Liver (tissue), 9 donors: ENCODE measurements around the gene KIAA0513. TPM values are rescaled to one million over a fixed set of nuclear protein-coding genes. Genes with fewer than 3 reads are reported as not detected.

Experiments
- DNase-seq: peaks from one replicate; pipeline ENCODE4 v3.0.0-alpha.2; 2017; ENCODE audit warnings: low spot score
- H3K27ac ChIP-seq, 2 donors: one replicate each; pipeline ENCODE4 v1.7.0; 2013; ENCODE audit warnings: inconsistent platforms in 2 of 2, low read length in 2 of 2, control low read depth in 1 of 2, low read depth in 1 of 2, mild to moderate bottlenecking in 1 of 2
- H3K27me3 ChIP-seq, 4 donors: one replicate each; pipeline versions ENCODE4 v1.6.1 to v1.7.0; 2013; ENCODE audit warnings: low read length in 3 of 4, inconsistent platforms in 1 of 4, mild to moderate bottlenecking in 1 of 4, moderate library complexity in 1 of 4; ENCODE audit not compliant: control insufficient read depth in 4 of 4, insufficient read depth in 4 of 4
- H3K36me3 ChIP-seq, 4 donors: one replicate each; pipeline versions ENCODE4 v1.6.1 to v1.7.0; 2013; ENCODE audit warnings: low read length in 3 of 4, mild to moderate bottlenecking in 3 of 4, low read depth in 1 of 4, moderate library complexity in 1 of 4; ENCODE audit not compliant: control insufficient read depth in 4 of 4, insufficient read depth in 3 of 4
- H3K4me1 ChIP-seq, 4 donors: one replicate each; pipeline versions ENCODE4 v1.6.1 to v1.7.0; 2013; ENCODE audit warnings: low read length in 3 of 4, mild to moderate bottlenecking in 3 of 4, moderate library complexity in 1 of 4; ENCODE audit not compliant: control insufficient read depth in 4 of 4, insufficient read depth in 4 of 4
- H3K4me3 ChIP-seq, 3 donors: one replicate each; pipeline versions ENCODE4 v1.6.1 to v1.7.0; 2013; ENCODE audit warnings: low read length in 3 of 3, control low read depth in 1 of 3, low read depth in 1 of 3, mild to moderate bottlenecking in 1 of 3
- H3K9ac ChIP-seq, 2 donors: one replicate each; pipeline ENCODE4 v1.7.0; 2013; ENCODE audit warnings: low read length in 2 of 2, mild to moderate bottlenecking in 2 of 2, moderate library complexity in 2 of 2, control low read depth in 1 of 2, low read depth in 1 of 2
- H3K9me3 ChIP-seq, 4 donors: one replicate each; pipeline versions ENCODE4 v1.6.1 to v1.7.0; 2013; ENCODE audit warnings: low read length in 3 of 4; ENCODE audit not compliant: control insufficient read depth in 4 of 4
- EGR1 ChIP-seq, 2 donors: IDR thresholded peaks; 2 replicates each; pipeline ENCODE4 v1.6.1; 2016 to 2018; ENCODE audit warnings: antibody characterized with exemption in 2 of 2, low read depth in 2 of 2
- FOXA1 ChIP-seq: IDR thresholded peaks from 2 replicates; pipeline ENCODE4 v1.6.1; 2016; ENCODE audit warnings: antibody characterized with exemption
- FOXA2 ChIP-seq: IDR thresholded peaks from 2 replicates; pipeline ENCODE4 v1.6.1; 2016; ENCODE audit warnings: antibody characterized with exemption
- GABPA ChIP-seq, 2 donors: IDR thresholded peaks in 1 of 2; conservative IDR thresholded peaks in 1 of 2; 2 replicates each; pipeline ENCODE4 v1.6.1; 2016; ENCODE audit warnings: antibody characterized with exemption in 2 of 2, mild to moderate bottlenecking in 1 of 2, moderate library complexity in 1 of 2
- HNF4A ChIP-seq, 2 donors: conservative IDR thresholded peaks; 2 replicates each; pipeline ENCODE4 v1.6.1; 2016; ENCODE audit warnings: antibody characterized with exemption in 2 of 2, mild to moderate bottlenecking in 2 of 2
- HNF4G ChIP-seq: IDR thresholded peaks from 2 replicates; pipeline ENCODE4 v1.6.1; 2016; ENCODE audit warnings: antibody characterized with exemption
- JUND ChIP-seq, 2 donors: IDR thresholded peaks; 2 replicates each; pipeline ENCODE4 v1.6.1; 2016; ENCODE audit warnings: antibody characterized with exemption in 2 of 2
- NR2F2 ChIP-seq: IDR thresholded peaks from 2 replicates; pipeline ENCODE4 v1.6.1; 2016; ENCODE audit warnings: antibody characterized with exemption
- RAD21 ChIP-seq, 2 donors: IDR thresholded peaks; 2 replicates each; pipeline ENCODE4 v1.6.1; 2016; ENCODE audit warnings: antibody characterized with exemption in 2 of 2, mild to moderate bottlenecking in 2 of 2
- RXRA ChIP-seq, 2 donors: IDR thresholded peaks; 2 replicates each; pipeline ENCODE4 v1.6.1; 2017 to 2018; ENCODE audit warnings: antibody characterized with exemption in 2 of 2, mild to moderate bottlenecking in 1 of 2
- SP1 ChIP-seq: IDR thresholded peaks from 2 replicates; pipeline ENCODE4 v1.6.1; 2018; ENCODE audit warnings: antibody characterized with exemption, mild to moderate bottlenecking
- TAF1 ChIP-seq: conservative IDR thresholded peaks from 2 replicates; pipeline ENCODE4 v1.6.1; 2016; ENCODE audit warnings: antibody characterized with exemption, mild to moderate bottlenecking
- YY1 ChIP-seq: IDR thresholded peaks from 2 replicates; pipeline ENCODE4 v1.6.1; 2016; ENCODE audit warnings: antibody characterized with exemption, mild to moderate bottlenecking
- WGBS: extraction: QIAGEN DNeasy Blood & Tissue Kit; methylation state at CpG from one replicate; pipeline ENCODE4 v1.1.7; 2013; 5-methylcytosine and 5-hydroxymethylcytosine counted together
- polyA plus RNA-seq, 2 donors: library from polyadenylated mRNA; stranded (reverse) in 1 of 2; unstranded in 1 of 2; fragments of 200-250 nt in 1 of 2; fragments of >200 nt in 1 of 2; fragmentation: Nextera tagmentation in 1 of 2; extraction: Ambion mirVana in 1 of 2; gene quantifications; one replicate each; pipeline versions ENCODE4 v1.2.1 to v1.2.3, GENCODE V29; 2013 to 2015
- total RNA-seq, 2 donors: library from RNA; depleted of rRNA; stranded (reverse); fragments of >200 nt; gene quantifications; one replicate each; pipeline ENCODE4 v1.2.3, GENCODE V29; 2014
- TF ChIP-seq, protein P1 (sequence below): IDR thresholded peaks from 2 replicates; pipeline ENCODE4 v1.6.1; 2016; ENCODE audit warnings: antibody characterized with exemption
- TF ChIP-seq, protein P2 (sequence below): IDR thresholded peaks from 2 replicates; pipeline ENCODE4 v1.6.1; 2016; ENCODE audit warnings: antibody characterized with exemption, mild to moderate bottlenecking
- TF ChIP-seq, protein P3 (sequence below): fragments of 150-350 bp; IDR thresholded peaks from 2 replicates; pipeline ENCODE4 v1.5.1; 2017; ENCODE audit warnings: improper control_type of control experiment, low read depth, low read length; ENCODE audit not compliant: missing input control
- TF ChIP-seq, protein P4 (sequence below): IDR thresholded peaks from 2 replicates; pipeline ENCODE4 v1.6.1; 2016; ENCODE audit warnings: antibody characterized with exemption
- TF ChIP-seq, protein P5 (sequence below): IDR thresholded peaks from 2 replicates; pipeline ENCODE4 v1.6.1; 2016; ENCODE audit warnings: antibody characterized with exemption
- donor health status: healthy.
- donor health status: healthy.
- donor health status: healthy.
- donor health status: healthy.
- donor health status: healthy.

KIAA0513 gene
- total and polyA plus RNA-seq, 4 donors: 1.5 to 5.9 (median 2.9) TPM

DNA sequence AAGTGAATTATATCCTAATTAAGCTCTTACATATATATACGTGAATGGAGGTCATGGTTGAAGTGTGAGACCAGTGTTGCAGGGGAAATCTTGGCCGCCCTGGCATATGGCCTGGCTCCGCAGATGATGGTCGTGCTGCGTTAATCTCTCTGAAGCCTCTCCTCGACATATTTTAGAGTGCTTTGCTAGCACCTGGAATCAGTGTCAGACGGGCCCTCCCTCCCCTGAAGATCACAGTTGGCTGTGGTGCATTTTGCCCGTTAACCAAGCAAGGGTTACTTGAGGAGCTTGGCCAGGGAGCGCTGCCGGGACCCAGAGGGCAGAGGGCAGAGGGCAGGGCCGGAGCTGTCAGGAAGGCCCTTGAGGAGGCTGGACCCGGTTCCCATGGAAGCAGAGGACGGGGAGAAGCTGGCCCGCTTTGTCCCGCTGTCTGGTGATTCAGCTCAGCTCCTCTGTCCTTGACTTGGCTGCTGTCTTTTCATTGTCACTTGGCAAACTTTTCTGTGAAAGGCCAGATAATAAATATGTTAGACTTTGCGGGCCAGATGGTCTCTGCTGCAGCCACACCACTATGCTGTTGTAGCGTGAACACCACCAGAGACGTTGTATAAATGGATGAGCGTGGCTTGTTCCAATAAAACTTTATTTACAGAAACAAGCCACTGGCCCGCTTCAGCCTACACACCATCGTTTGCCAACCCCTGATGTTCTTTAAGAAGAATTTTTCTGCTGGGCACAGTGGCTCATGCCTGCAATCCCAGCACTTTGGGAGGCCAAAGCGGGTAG, 52.4 kb downstream of the KIAA0513 start:
- Histone ChIP-seq H3K9ac (no peak overlapping the region), H3K4me1 (peaks cover 0 to 4% (median 0%) of the 10 kb centered on the region in 4 donors), H3K27me3 (no peaks in the 10 kb centered on the region), H3K4me3 (no peak overlapping the region), H3K36me3 (peaks cover 0 to 12% (median 6%) of the 10 kb centered on the region in 4 donors), H3K27ac (no peak overlapping the region), H3K9me3 (no peaks in the 10 kb centered on the region)
- WGBS: 93% methylated on average over 22 of the region's 22 CpGs
- TF ChIP-seq YY1 (no peak), RXRA (IDR thresholded peaks at IDR 0.05) (no peak), SP1 (no peak), FOXA2 (no peak), EGR1 (IDR thresholded peaks at IDR 0.05; ENCODE audit: low read depth in 2 of 2) (no peak), RAD21 (IDR thresholded peaks at IDR 0.05) (no peak), GABPA (IDR thresholded peaks at IDR 0.05 in 1 of 2, conservative IDR thresholded peaks at IDR 0.05 in 1 of 2) (no peak), FOXA1 (no peak), HNF4A (conservative IDR thresholded peaks at IDR 0.05) (no peak), NR2F2 (no peak), JUND (IDR thresholded peaks at IDR 0.05) (no peak), HNF4G (no peak)
- TF ChIP-seq, protein P1, sequence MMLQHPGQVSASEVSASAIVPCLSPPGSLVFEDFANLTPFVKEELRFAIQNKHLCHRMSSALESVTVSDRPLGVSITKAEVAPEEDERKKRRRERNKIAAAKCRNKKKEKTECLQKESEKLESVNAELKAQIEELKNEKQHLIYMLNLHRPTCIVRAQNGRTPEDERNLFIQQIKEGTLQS: no peak
- TF ChIP-seq, protein P2, sequence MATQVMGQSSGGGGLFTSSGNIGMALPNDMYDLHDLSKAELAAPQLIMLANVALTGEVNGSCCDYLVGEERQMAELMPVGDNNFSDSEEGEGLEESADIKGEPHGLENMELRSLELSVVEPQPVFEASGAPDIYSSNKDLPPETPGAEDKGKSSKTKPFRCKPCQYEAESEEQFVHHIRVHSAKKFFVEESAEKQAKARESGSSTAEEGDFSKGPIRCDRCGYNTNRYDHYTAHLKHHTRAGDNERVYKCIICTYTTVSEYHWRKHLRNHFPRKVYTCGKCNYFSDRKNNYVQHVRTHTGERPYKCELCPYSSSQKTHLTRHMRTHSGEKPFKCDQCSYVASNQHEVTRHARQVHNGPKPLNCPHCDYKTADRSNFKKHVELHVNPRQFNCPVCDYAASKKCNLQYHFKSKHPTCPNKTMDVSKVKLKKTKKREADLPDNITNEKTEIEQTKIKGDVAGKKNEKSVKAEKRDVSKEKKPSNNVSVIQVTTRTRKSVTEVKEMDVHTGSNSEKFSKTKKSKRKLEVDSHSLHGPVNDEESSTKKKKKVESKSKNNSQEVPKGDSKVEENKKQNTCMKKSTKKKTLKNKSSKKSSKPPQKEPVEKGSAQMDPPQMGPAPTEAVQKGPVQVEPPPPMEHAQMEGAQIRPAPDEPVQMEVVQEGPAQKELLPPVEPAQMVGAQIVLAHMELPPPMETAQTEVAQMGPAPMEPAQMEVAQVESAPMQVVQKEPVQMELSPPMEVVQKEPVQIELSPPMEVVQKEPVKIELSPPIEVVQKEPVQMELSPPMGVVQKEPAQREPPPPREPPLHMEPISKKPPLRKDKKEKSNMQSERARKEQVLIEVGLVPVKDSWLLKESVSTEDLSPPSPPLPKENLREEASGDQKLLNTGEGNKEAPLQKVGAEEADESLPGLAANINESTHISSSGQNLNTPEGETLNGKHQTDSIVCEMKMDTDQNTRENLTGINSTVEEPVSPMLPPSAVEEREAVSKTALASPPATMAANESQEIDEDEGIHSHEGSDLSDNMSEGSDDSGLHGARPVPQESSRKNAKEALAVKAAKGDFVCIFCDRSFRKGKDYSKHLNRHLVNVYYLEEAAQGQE: no peak
- TF ChIP-seq, protein P3, sequence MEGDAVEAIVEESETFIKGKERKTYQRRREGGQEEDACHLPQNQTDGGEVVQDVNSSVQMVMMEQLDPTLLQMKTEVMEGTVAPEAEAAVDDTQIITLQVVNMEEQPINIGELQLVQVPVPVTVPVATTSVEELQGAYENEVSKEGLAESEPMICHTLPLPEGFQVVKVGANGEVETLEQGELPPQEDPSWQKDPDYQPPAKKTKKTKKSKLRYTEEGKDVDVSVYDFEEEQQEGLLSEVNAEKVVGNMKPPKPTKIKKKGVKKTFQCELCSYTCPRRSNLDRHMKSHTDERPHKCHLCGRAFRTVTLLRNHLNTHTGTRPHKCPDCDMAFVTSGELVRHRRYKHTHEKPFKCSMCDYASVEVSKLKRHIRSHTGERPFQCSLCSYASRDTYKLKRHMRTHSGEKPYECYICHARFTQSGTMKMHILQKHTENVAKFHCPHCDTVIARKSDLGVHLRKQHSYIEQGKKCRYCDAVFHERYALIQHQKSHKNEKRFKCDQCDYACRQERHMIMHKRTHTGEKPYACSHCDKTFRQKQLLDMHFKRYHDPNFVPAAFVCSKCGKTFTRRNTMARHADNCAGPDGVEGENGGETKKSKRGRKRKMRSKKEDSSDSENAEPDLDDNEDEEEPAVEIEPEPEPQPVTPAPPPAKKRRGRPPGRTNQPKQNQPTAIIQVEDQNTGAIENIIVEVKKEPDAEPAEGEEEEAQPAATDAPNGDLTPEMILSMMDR: no peak
- TF ChIP-seq, protein P4, sequence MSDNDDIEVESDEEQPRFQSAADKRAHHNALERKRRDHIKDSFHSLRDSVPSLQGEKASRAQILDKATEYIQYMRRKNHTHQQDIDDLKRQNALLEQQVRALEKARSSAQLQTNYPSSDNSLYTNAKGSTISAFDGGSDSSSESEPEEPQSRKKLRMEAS: no peak
- DNase-seq: no peak

DNA sequence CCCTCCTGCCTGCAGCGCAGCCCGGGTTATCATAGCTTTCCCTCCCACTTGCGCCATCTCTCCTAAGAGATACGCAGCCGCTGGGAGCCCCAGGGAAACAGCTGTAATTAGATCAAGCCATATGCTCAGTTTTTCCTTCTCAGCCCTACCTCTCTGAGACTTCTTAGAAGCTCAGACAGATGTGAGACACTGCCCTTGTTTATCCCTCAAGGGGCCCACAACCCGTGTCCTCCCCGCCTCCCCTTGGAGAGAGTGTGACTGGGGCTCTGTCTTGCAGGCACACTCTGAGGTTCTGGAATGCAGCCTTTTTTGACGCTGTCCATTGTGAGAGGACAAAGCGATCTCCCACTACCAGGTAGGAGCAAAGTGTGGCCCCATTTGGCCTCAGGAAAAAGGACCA, 53.4 kb downstream of the KIAA0513 start:
- 95% methylated on average over 9 of the region's 9 CpGs for WGBS
- Histone ChIP-seq H3K4me3 (no peak overlapping the region), H3K27ac (no peak overlapping the region), H3K4me1 (peaks cover 0 to 7% (median 2%) of the 10 kb centered on the region in 4 donors), H3K36me3 (peaks cover 0 to 12% (median 6%) of the 10 kb centered on the region in 4 donors), H3K9me3 (no peaks in the 10 kb centered on the region), H3K27me3 (no peaks in the 10 kb centered on the region), H3K9ac (no peak overlapping the region)
- no peak for DNase-seq
- TF ChIP-seq, protein P1: no peak
- no peak for TF ChIP-seq SP1
- TF ChIP-seq RXRA (IDR thresholded peaks at IDR 0.05): no peak
- TF ChIP-seq, protein P4: no peak
- TF ChIP-seq RAD21 (IDR thresholded peaks at IDR 0.05): no peak
- no peak for TF ChIP-seq JUND (IDR thresholded peaks at IDR 0.05)
- TF ChIP-seq HNF4A (conservative IDR thresholded peaks at IDR 0.05): no peak
- no peak for TF ChIP-seq FOXA1
- TF ChIP-seq, protein P5, sequence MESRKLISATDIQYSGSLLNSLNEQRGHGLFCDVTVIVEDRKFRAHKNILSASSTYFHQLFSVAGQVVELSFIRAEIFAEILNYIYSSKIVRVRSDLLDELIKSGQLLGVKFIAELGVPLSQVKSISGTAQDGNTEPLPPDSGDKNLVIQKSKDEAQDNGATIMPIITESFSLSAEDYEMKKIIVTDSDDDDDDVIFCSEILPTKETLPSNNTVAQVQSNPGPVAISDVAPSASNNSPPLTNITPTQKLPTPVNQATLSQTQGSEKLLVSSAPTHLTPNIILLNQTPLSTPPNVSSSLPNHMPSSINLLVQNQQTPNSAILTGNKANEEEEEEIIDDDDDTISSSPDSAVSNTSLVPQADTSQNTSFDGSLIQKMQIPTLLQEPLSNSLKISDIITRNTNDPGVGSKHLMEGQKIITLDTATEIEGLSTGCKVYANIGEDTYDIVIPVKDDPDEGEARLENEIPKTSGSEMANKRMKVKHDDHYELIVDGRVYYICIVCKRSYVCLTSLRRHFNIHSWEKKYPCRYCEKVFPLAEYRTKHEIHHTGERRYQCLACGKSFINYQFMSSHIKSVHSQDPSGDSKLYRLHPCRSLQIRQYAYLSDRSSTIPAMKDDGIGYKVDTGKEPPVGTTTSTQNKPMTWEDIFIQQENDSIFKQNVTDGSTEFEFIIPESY: no peak
- no peak for TF ChIP-seq FOXA2
- no peak for TF ChIP-seq NR2F2
- no peak for TF ChIP-seq EGR1 (IDR thresholded peaks at IDR 0.05; ENCODE audit: low read depth in 2 of 2)
- TF ChIP-seq TAF1: no peak
- TF ChIP-seq, protein P2: no peak
